ENCODE measurements around the gene FCAR.
"Not testable (repeated sequence)": the region's sequence is repeated elsewhere in the genome, so short reads cannot be mapped to it uniquely, and the experiment has no call there.

FCAR gene

GRCh38 chr19:54873990-54874389, at the start of gene FCAR:
FCAR (plus strand) TSS chr19:54874235; CDS start chr19:54874290, 55 bp downstream.
- no peak for DNase-seq (ENCODE audit: low read depth, low spot score)

GRCh38 chr19:54824416-54824815, 49.6 kb upstream of the FCAR start:
- DNase-seq (ENCODE audit: low read depth, low spot score) = not testable (repeated sequence)

GRCh38 chr19:54825326-54825725, 48.7 kb upstream of the FCAR start:
- not testable (repeated sequence) for DNase-seq (ENCODE audit: low read depth, low spot score)

- not testable (repeated sequence) for DNase-seq (ENCODE audit: low read depth, low spot score)
These were observed 46.0 kb upstream of the FCAR start for GRCh38 chr19:54828064-54828463.

- not testable (repeated sequence) for DNase-seq (ENCODE audit: low read depth, low spot score)
These were observed 41.5 kb upstream of the FCAR start, which contains the start of gene KIR2DS4 for GRCh38 chr19:54832496-54832895. KIR2DS4 (plus strand) TSS chr19:54832676.

- not testable (repeated sequence) for DNase-seq (ENCODE audit: low read depth, low spot score)
These were observed 38.9 kb upstream of the FCAR start for GRCh38 chr19:54835126-54835525.

GRCh38 chr19:54837522-54837921, 36.5 kb upstream of the FCAR start:
- not testable (repeated sequence) for DNase-seq (ENCODE audit: low read depth, low spot score)

- not testable (repeated sequence) for DNase-seq (ENCODE audit: low read depth, low spot score)
These were observed 30.9 kb upstream of the FCAR start for GRCh38 chr19:54843171-54843570.

- DNase-seq (ENCODE audit: low read depth, low spot score) = not testable (repeated sequence)
These were observed 23.9 kb upstream of the FCAR start, which contains the start of gene KIR3DL2 for GRCh38 chr19:54850061-54850640. KIR3DL2 (plus strand) TSS chr19:54850443; CDS start chr19:54850476, 33 bp downstream.

GRCh38 chr19:54850930-54851329, 23.1 kb upstream of the FCAR start:
- no peak for DNase-seq (ENCODE audit: low read depth, low spot score)

GRCh38 chr19:54851353-54851752, 22.7 kb upstream of the FCAR start:
- DNase-seq (ENCODE audit: low read depth, low spot score) = no peak

- DNase-seq (ENCODE audit: low read depth, low spot score) = not testable (repeated sequence)
These were observed 18.8 kb upstream of the FCAR start for GRCh38 chr19:54855241-54855640.

GRCh38 chr19:54858476-54858875, 15.6 kb upstream of the FCAR start:
- not testable (repeated sequence) for DNase-seq (ENCODE audit: low read depth, low spot score)

- not testable (repeated sequence) for DNase-seq (ENCODE audit: low read depth, low spot score)
These were observed 14.6 kb upstream of the FCAR start for GRCh38 chr19:54859421-54859820.

GRCh38 chr19:54863459-54863858, 10.6 kb upstream of the FCAR start:
- DNase-seq (ENCODE audit: low read depth, low spot score) = not testable (repeated sequence)

GRCh38 chr19:54871696-54872095, 2.3 kb upstream of the FCAR start:
- DNase-seq (ENCODE audit: low read depth, low spot score) = no peak

GRCh38 chr19:54875506-54875905, 1.5 kb downstream of the FCAR start:
- no peak for DNase-seq (ENCODE audit: low read depth, low spot score)

- DNase-seq (ENCODE audit: low read depth, low spot score) = no peak
These were observed 3.4 kb downstream of the FCAR start for GRCh38 chr19:54877471-54877870.

- no peak for DNase-seq (ENCODE audit: low read depth, low spot score)
These were observed 7.8 kb downstream of the FCAR start for GRCh38 chr19:54881884-54882283.

GRCh38 chr19:54882758-54883157, 8.7 kb downstream of the FCAR start:
- DNase-seq (ENCODE audit: low read depth, low spot score) = no peak

GRCh38 chr19:54883228-54883627, 9.2 kb downstream of the FCAR start:
- DNase-seq (ENCODE audit: low read depth, low spot score) = no peak

GRCh38 chr19:54888239-54888638, 14.2 kb downstream of the FCAR start:
- no peak for DNase-seq (ENCODE audit: low read depth, low spot score)

GRCh38 chr19:54889566-54889965, 15.5 kb downstream of the FCAR start:
- no peak for DNase-seq (ENCODE audit: low read depth, low spot score)

GRCh38 chr19:54893406-54893805, 19.4 kb downstream of the FCAR start:
- no peak for DNase-seq (ENCODE audit: low read depth, low spot score)

Data from smooth muscle cell of the brain vasculature (primary cell).